K562 (cell line): ENCODE data around the gene DAPP1.

ENCODE experiments used
- C11orf30 ChIP-seq: fragments of 450-650 bp; IDR thresholded peaks from 2 replicates; pipeline ENCODE4 v1.6.1; 2016; ENCODE audit warnings: low read depth, mild to moderate bottlenecking
- CHD1 ChIP-seq: fragments of 200-600 bp; sonication (generic); IDR thresholded peaks from one replicate; pipeline ENCODE4 v1.6.1; 2012; ENCODE audit warnings: mild to moderate bottlenecking, moderate library complexity, low read length, inconsistent platforms
- HOMEZ ChIP-seq: fragments of 250-450 bp; sonication (Bioruptor Pico); IDR thresholded peaks from 2 replicates; pipeline ENCODE4 v1.4.0; 2020; ENCODE audit warnings: mild to moderate bottlenecking, moderate library complexity
- MCM7 ChIP-seq, 2 experiments: fragments of 450-650 bp; IDR thresholded peaks; 2 replicates each; pipeline ENCODE4 v1.6.1; 2016 to 2018
- MXI1 ChIP-seq: IDR thresholded peaks from 2 replicates; pipeline ENCODE4 v1.6.1; 2011; ENCODE audit warnings: low read depth, mild to moderate bottlenecking, improper control_type of control experiment, low read length
- NONO ChIP-seq, 2 experiments: fragments of 200-400 bp in 1 of 2; fragments of 450-650 bp in 1 of 2; formaldehyde crosslinking in 1 of 2; IDR thresholded peaks; 2 replicates each; pipeline ENCODE4 v1.6.1; 2017; ENCODE audit warnings: low read depth in 2 of 2, mild to moderate bottlenecking in 2 of 2, moderate library complexity in 2 of 2, low read length in 1 of 2
- POLR2A ChIP-seq: fragments of 450-650 bp; conservative IDR thresholded peaks from 2 replicates; pipeline ENCODE4 v1.6.1; 2016
- SMAD1 ChIP-seq: fragments of 150-350 bp; IDR thresholded peaks from 2 replicates; pipeline ENCODE4 v1.6.1; 2014; ENCODE audit warnings: low read length, low read depth; ENCODE audit not compliant: partially characterized antibody
- SP1 ChIP-seq: sonication (generic); formaldehyde crosslinking; IDR thresholded peaks from 2 replicates; pipeline ENCODE4 v1.8.1; 2022; ENCODE audit warnings: mild to moderate bottlenecking, missing genetic modification reagents
- YY1 ChIP-seq, 3 experiments: IDR thresholded peaks; 2 replicates each; pipeline ENCODE4 v1.6.1; 2011; ENCODE audit warnings: low read length in 2 of 3, mild to moderate bottlenecking in 2 of 3, moderate library complexity in 2 of 3, borderline replicate concordance in 1 of 3, control low read depth in 1 of 3, low read depth in 1 of 3; ENCODE audit not compliant: insufficient read depth in 3 of 3, insufficient replicate concordance in 2 of 3, control insufficient read depth in 1 of 3, insufficient read length in 1 of 3; ENCODE audit errors: extremely low read depth in 1 of 3
- ZNF609 ChIP-seq: sonication (generic); formaldehyde crosslinking; IDR thresholded peaks from 2 replicates; pipeline ENCODE4 v1.8.1; 2023; ENCODE audit warnings: missing genetic modification reagents, mild to moderate bottlenecking, borderline replicate concordance
- ZNF766 ChIP-seq: fragments of 200-800 bp; sonication (Bioruptor generic); conservative IDR thresholded peaks from 2 replicates; pipeline ENCODE4 v1.6.1; 2016; ENCODE audit warnings: missing genetic modification characterization, missing compliant biosample characterization
- TF ChIP-seq, protein P1 (sequence below), 3 experiments: IDR thresholded peaks in 2 of 3; conservative IDR thresholded peaks in 1 of 3; 2 replicates each; pipeline ENCODE4 v1.5.1; 2011 to 2012; ENCODE audit warnings: low read length in 3 of 3, mild to moderate bottlenecking in 3 of 3, control low read depth in 2 of 3, improper control_type of control experiment in 1 of 3, inconsistent platforms in 1 of 3, low read depth in 1 of 3, mixed read lengths in 1 of 3, moderate library complexity in 1 of 3; ENCODE audit not compliant: insufficient read depth in 2 of 3

DNA sequence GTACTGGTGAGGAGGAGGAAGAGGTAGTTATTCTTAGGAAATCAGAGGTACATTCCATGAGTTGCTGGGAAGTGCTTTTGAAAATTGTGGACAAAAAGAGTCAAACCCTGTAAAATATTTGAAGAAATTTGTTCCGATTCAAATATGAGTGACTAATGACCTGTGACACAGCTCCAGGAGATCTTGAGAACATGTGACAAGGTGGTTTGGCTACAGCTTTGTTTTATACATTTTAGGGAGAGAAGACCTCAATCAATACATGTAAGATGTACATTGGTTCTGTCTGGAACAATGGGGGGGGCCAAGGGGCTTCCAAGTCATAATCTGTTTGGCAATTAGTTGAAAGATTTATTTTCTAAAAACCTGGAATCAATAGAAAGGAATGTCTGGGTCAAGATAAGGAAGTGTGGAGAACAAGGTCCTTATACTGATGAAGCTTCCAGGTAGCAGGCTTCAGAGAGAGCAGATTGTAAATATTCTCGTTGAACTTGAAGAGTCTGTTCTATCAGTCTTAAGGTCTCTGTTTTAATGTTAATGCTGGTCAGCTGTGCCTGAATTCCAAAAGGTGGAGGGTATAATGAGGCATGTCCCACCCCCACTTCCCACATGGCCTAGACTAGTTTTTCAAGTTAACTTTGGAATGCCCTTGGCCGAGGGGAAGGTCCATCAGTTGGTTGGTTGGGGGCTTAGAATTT lies 15.5 kb upstream of the DAPP1 start:
- TF ChIP-seq, protein P1, sequence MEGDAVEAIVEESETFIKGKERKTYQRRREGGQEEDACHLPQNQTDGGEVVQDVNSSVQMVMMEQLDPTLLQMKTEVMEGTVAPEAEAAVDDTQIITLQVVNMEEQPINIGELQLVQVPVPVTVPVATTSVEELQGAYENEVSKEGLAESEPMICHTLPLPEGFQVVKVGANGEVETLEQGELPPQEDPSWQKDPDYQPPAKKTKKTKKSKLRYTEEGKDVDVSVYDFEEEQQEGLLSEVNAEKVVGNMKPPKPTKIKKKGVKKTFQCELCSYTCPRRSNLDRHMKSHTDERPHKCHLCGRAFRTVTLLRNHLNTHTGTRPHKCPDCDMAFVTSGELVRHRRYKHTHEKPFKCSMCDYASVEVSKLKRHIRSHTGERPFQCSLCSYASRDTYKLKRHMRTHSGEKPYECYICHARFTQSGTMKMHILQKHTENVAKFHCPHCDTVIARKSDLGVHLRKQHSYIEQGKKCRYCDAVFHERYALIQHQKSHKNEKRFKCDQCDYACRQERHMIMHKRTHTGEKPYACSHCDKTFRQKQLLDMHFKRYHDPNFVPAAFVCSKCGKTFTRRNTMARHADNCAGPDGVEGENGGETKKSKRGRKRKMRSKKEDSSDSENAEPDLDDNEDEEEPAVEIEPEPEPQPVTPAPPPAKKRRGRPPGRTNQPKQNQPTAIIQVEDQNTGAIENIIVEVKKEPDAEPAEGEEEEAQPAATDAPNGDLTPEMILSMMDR (IDR thresholded peaks at IDR 0.05 in 2 of 3, conservative IDR thresholded peaks at IDR 0.05 in 1 of 3; ENCODE audit: insufficient read depth in 2 of 3, low read depth in 1 of 3, low read length in 3 of 3) = no peak
- no peak for TF ChIP-seq SP1 (CRISPR knock-in tag)
- TF ChIP-seq MXI1 = no peak
- TF ChIP-seq POLR2A = no peak
- TF ChIP-seq ZNF609 (CRISPR knock-in tag) = no peak
- TF ChIP-seq HOMEZ (CRISPR knock-in tag) = no peak
- no peak for TF ChIP-seq MCM7 (IDR thresholded peaks at IDR 0.05)
- TF ChIP-seq SMAD1 = no peak
- no peak for TF ChIP-seq ZNF766
- no peak for TF ChIP-seq C11orf30
- TF ChIP-seq CHD1 = no peak
- no peak for TF ChIP-seq NONO (IDR thresholded peaks at IDR 0.05; ENCODE audit: low read depth in 2 of 2, low read length in 1 of 2)
- no peak for TF ChIP-seq YY1 (IDR thresholded peaks at IDR 0.05; ENCODE audit: borderline replicate concordance in 1 of 3, control insufficient read depth in 1 of 3, extremely low read depth in 1 of 3, insufficient read depth in 3 of 3, insufficient read length in 1 of 3, insufficient replicate concordance in 2 of 3, low read depth in 1 of 3, low read length in 2 of 3)
